Astrocyte (in vitro differentiated cells and primary cell): ENCODE results near the gene MFAP3L.

Source experiments
- CTCF ChIP-seq: IDR thresholded peaks from 2 replicates; pipeline ENCODE4 v1.5.1; 2011; ENCODE audit warnings: low read depth, mild to moderate bottlenecking, inconsistent platforms, low read length, moderate library complexity; ENCODE audit not compliant: insufficient read depth
- EZH2 ChIP-seq: IDR thresholded peaks from 2 replicates; pipeline ENCODE4 v1.6.1; 2012; ENCODE audit warnings: mild to moderate bottlenecking, low read length, inconsistent platforms; ENCODE audit not compliant: insufficient read depth

DNA sequence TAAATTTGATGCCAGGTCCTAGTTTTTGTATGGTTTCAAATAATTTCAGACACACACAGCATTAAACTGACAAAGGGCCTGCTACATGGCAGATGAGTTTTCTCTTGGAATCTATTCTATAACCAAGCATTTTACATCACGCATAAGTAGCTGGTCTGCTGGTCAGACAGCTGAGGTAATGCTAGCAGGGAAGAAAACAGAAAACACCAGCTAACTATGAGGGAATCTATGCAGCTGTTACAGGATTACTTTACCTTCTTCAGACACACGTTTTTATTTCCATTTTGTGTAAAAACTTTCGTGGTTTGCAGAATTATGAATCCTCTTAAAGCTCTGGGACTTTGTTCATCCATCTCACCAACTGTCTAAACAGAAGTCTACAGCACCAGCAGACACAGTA is 42.0 kb downstream of the MFAP3L start:
- TF ChIP-seq CTCF: no peak
- TF ChIP-seq EZH2: no peak
